ENCODE results near the gene BTN1A1. TPM values are rescaled to one million over a fixed set of nuclear protein-coding genes. Genes with fewer than 3 reads are reported as not detected.

The BTN1A1 gene
- total and polyA plus RNA-seq, 10 of the 15 experiments (the other 5 are each of a cell fraction or from before 2014, with no cell fraction given) = 0.05 to 2.2 (median 0.87) TPM

- WGBS (ENCODE audit: insufficient coverage, insufficient replicate concordance, low lambda C conversion rate, missing lambda C conversion rate) = 45% methylated on average over 4 of the region's 4 CpGs
- Histone ChIP-seq H3K27ac (ENCODE audit: control insufficient read depth, insufficient read depth) (peak overlapping the region; percentile 52), H3K27me3 (replicated peaks in 1 of 2; ENCODE audit: control insufficient read depth in 2 of 2, insufficient read depth in 2 of 2, low read length in 1 of 2) (no peaks in the 10 kb centered on the region), H2AFZ (ENCODE audit: control insufficient read depth, low read depth, low read length) (no peak overlapping the region), H4K20me1 (ENCODE audit: control insufficient read depth, insufficient read depth) (no peaks in the 10 kb centered on the region), H3K4me3 (no peak overlapping the region; the same call in 1 of the 2 replicates), H3K4me1 (ENCODE audit: control insufficient read depth, insufficient read depth, low read length) (peaks cover 22% of the 10 kb centered on the region), H3K9ac (ENCODE audit: control insufficient read depth, insufficient read depth, low read length) (no peak overlapping the region), H3K79me2 (ENCODE audit: control insufficient read depth, insufficient read depth, low read length) (peaks cover 25% of the 10 kb centered on the region), H3K4me2 (ENCODE audit: control insufficient read depth, insufficient read depth) (no peak overlapping the region), H3K9me3 (replicated peaks; ENCODE audit: control insufficient read depth, insufficient read depth, low read length) (no peaks in the 10 kb centered on the region), H3K36me3 (ENCODE audit: control insufficient read depth in 2 of 2, insufficient read depth in 2 of 2, low read length in 1 of 2) (peaks cover 16 to 35% of the 10 kb centered on the region in 2 experiments)
- FAIRE-seq (no peak), ATAC-seq (peak; percentile 67), DNase-seq (ENCODE audit: low read depth, low spot score) (no peak)
- in situ Hi-C loops (cut with MboI) = no loop called here
- ChIA-PET SMC1A (ENCODE audit: uncharacterized antibody, unreplicated experiment) (interaction anchor here (0.9 to 1.9 kb wide), 4 partner anchors 8 to 18 kb away, joined by 3 to 21 read pairs (median 6); no protein-coding TSS in a partner anchor), RAD21 (ENCODE audit: unreplicated experiment) (interaction anchor here (0.9 kb wide), 1 partner anchor 60 kb away, joined by 3 read pairs; no protein-coding TSS in a partner anchor), POLR2A (interaction anchor here (1.0 to 2.9 kb wide), 5 partner anchors 8 to 69 kb away, joined by 3 to 12 read pairs (median 4); no protein-coding TSS in a partner anchor), CTCF (interaction anchor here (0.5 to 0.9 kb wide), 2 partner anchors 81 to 105 kb away, joined by 3 read pairs; partner anchors contain the start of gene BTN2A2)
- TF ChIP-seq SMARCA5 (IDR thresholded peaks at IDR 0.05) (no peak), HDAC6 (IDR thresholded peaks at IDR 0.05; ENCODE audit: unreplicated experiment) (no peak), RELA (IDR thresholded peaks at IDR 0.05; ENCODE audit: borderline replicate concordance, partially characterized antibody) (peak; percentile 68), MYC (IDR thresholded peaks at IDR 0.05; ENCODE audit: insufficient read depth, insufficient read length, insufficient replicate concordance, low read length, severe bottlenecking) (no peak), RELB (IDR thresholded peaks at IDR 0.05; ENCODE audit: low read depth) (peak; percentile 56; the same call in 1 of the 2 replicates), ZZZ3 (IDR thresholded peaks at IDR 0.05; ENCODE audit: control insufficient read depth, insufficient read length, low read depth) (no peak), FOXM1 (IDR thresholded peaks at IDR 0.05; ENCODE audit: low read depth, low read length) (no peak), ATF7 (IDR thresholded peaks at IDR 0.05; ENCODE audit: low read depth) (no peak), ZNF687 (IDR thresholded peaks at IDR 0.05) (0 out of 2 replicates have a peak, but pooled peaks have one; percentile 10), STAT3 (IDR thresholded peaks at IDR 0.05; ENCODE audit: low read depth, low read length) (no peak), ZNF207 (IDR thresholded peaks at IDR 0.05; ENCODE audit: borderline replicate concordance) (no peak)
- intact Hi-C loops (cut with micrococcal nuclease; ENCODE audit: unreplicated experiment) = no loop called here
- no TSS peak for BruUV-seq (replicated peaks)
Observed at GRCh38 chr6:26464014-26464413, 36.1 kb upstream of the BTN1A1 start.

Measured in GM12878 (cell line).